SK-N-SH (cell line): ENCODE results near the gene PAM. TPM values are rescaled to one million over a fixed set of nuclear protein-coding genes. Genes with fewer than 3 reads are reported as not detected.

ENCODE experiments used
- CTCF ChIA-PET: fragments of 300-600, 350-600 bp; formaldehyde crosslinking; extraction: SDS; loops from one replicate; lab custom pipeline; 2021; lab: Yijun Ruan, JAX
- POLR2A ChIA-PET: fragments of 350-600 bp; sonication (Branson Sonifier 250); formaldehyde crosslinking; extraction: SDS; loops from one replicate; lab custom pipeline; 2020; ENCODE audit warnings: antibody characterized with exemption, inconsistent platforms; lab: Yijun Ruan, JAX
- DNase-seq: peaks from one replicate; pipeline ENCODE4 v3.0.0; 2012
- H2AFZ ChIP-seq: fragments of 200-600 bp; sonication (generic); 2 replicates; pipeline ENCODE4 v1.8.1; 2016; ENCODE audit warnings: antibody characterized with exemption, mild to moderate bottlenecking, low read depth
- H3F3A ChIP-seq: fragments of 200-600 bp; sonication (generic); replicated peaks from 2 replicates; pipeline ENCODE3; 2016; ENCODE audit warnings: antibody characterized with exemption, mild to moderate bottlenecking; ENCODE audit not compliant: insufficient read depth
- H3K27ac ChIP-seq, 2 experiments: fragments of 200-500 bp in 1 of 2; fragments of 200-600 bp in 1 of 2; sonication (Bioruptor generic) in 1 of 2; sonication (generic), shearing (Covaris generic) in 1 of 2; 2 replicates each; pipeline versions ENCODE4 v1.5.1 to v1.6.1; 2014 to 2016; ENCODE audit warnings: low read depth in 2 of 2, inconsistent platforms in 1 of 2, low read length in 1 of 2, mild to moderate bottlenecking in 1 of 2, mixed read lengths in 1 of 2
- H3K27me3 ChIP-seq: fragments of 200-600 bp; sonication (generic), shearing (Covaris generic); 2 replicates; pipeline ENCODE4 v1.6.1; 2016; ENCODE audit warnings: mixed run types; ENCODE audit not compliant: insufficient read depth
- H3K36me3 ChIP-seq, 2 experiments: fragments of 200-500 bp in 1 of 2; fragments of 200-600 bp in 1 of 2; sonication (Bioruptor generic) in 1 of 2; sonication (generic) in 1 of 2; replicated peaks in 1 of 2; 2 replicates each; pipeline versions ENCODE3 to v1.5.1; 2014 to 2016; ENCODE audit warnings: low read length in 1 of 2, mild to moderate bottlenecking in 1 of 2; ENCODE audit not compliant: insufficient read depth in 2 of 2, control insufficient read depth in 1 of 2
- H3K4me1 ChIP-seq, 2 experiments: fragments of 200-500 bp in 1 of 2; fragments of 200-600 bp in 1 of 2; sonication (Bioruptor generic) in 1 of 2; sonication (generic), shearing (Covaris generic) in 1 of 2; 2 replicates each; pipeline versions ENCODE4 v1.5.1 to v1.6.1; 2014 to 2016; ENCODE audit warnings: low read depth in 1 of 2, low read length in 1 of 2, mixed run types in 1 of 2; ENCODE audit not compliant: insufficient read depth in 2 of 2, control insufficient read depth in 1 of 2
- H3K4me2 ChIP-seq: fragments of 200-600 bp; sonication (generic), shearing (Covaris generic); 2 replicates; pipeline ENCODE4 v1.6.1; 2017; ENCODE audit warnings: mixed run types
- H3K4me3 ChIP-seq, 2 experiments: fragments of 200-500 bp in 1 of 2; fragments of 200-600 bp in 1 of 2; sonication (Bioruptor generic) in 1 of 2; sonication (generic), shearing (Covaris generic) in 1 of 2; 2 replicates each; pipeline versions ENCODE4 v1.5.1 to v1.8.1; 2014 to 2016; ENCODE audit warnings: low read depth in 2 of 2, inconsistent platforms in 1 of 2, low read length in 1 of 2, mild to moderate bottlenecking in 1 of 2, mixed read lengths in 1 of 2, moderate library complexity in 1 of 2
- H3K79me2 ChIP-seq: fragments of 200-600 bp; sonication (generic); 2 replicates; pipeline ENCODE4 v1.8.1; 2017; ENCODE audit warnings: mild to moderate bottlenecking; ENCODE audit not compliant: insufficient read depth
- H3K9ac ChIP-seq: fragments of 200-600 bp; sonication (generic); 2 replicates; pipeline ENCODE4 v1.6.1; 2017; ENCODE audit warnings: mixed run types
- H3K9me2 ChIP-seq: fragments of 200-600 bp; sonication (generic); 2 replicates; pipeline ENCODE4 v1.6.1; 2017; ENCODE audit warnings: mixed run types
- H3K9me3 ChIP-seq: fragments of 200-600 bp; sonication (generic); 2 replicates; pipeline ENCODE4 v1.6.1; 2017; ENCODE audit warnings: mixed run types, mild to moderate bottlenecking, moderate library complexity
- H4K20me1 ChIP-seq: fragments of 200-600 bp; sonication (generic); 2 replicates; pipeline ENCODE4 v1.6.1; 2017; ENCODE audit warnings: mild to moderate bottlenecking, mixed run types; ENCODE audit not compliant: insufficient read depth
- CTCF ChIP-seq: fragments of 200-600 bp; sonication (generic); IDR thresholded peaks from 2 replicates; pipeline ENCODE4 v1.6.1; 2017; ENCODE audit warnings: antibody characterized with exemption, mild to moderate bottlenecking, moderate library complexity
- ELF1 ChIP-seq: IDR thresholded peaks from 2 replicates; pipeline ENCODE4 v1.4.0; 2012
- EP300 ChIP-seq, 2 experiments: IDR thresholded peaks; 2 replicates each; pipeline versions ENCODE4 v1.4.0 to v1.6.1; 2012; ENCODE audit warnings: borderline replicate concordance in 1 of 2, low read depth in 1 of 2, low read length in 1 of 2
- FOXJ3 ChIP-seq: sonication (generic); formaldehyde crosslinking; IDR thresholded peaks from 2 replicates; pipeline ENCODE4 v1.5.1; 2020; ENCODE audit warnings: mild to moderate bottlenecking, missing genetic modification reagents
- FOXM1 ChIP-seq: IDR thresholded peaks from 2 replicates; pipeline ENCODE4 v1.4.0; 2012; ENCODE audit warnings: low read depth, mild to moderate bottlenecking
- GABPA ChIP-seq: IDR thresholded peaks from 2 replicates; pipeline ENCODE4 v1.4.0; 2012; ENCODE audit warnings: low read depth, mild to moderate bottlenecking
- GATA2 ChIP-seq: sonication (generic); formaldehyde crosslinking; IDR thresholded peaks from 2 replicates; pipeline ENCODE4 v1.5.0; 2020; ENCODE audit warnings: mild to moderate bottlenecking, missing genetic modification reagents
- IRF3 ChIP-seq: fragments of 150-350 bp; IDR thresholded peaks from 2 replicates; pipeline ENCODE4 v1.6.1; 2016; ENCODE audit warnings: mild to moderate bottlenecking, low read depth, low read length
- MAX ChIP-seq: IDR thresholded peaks from 2 replicates; pipeline ENCODE4 v1.4.0; 2012; ENCODE audit warnings: low read depth
- NFIC ChIP-seq: IDR thresholded peaks from 2 replicates; pipeline ENCODE4 v1.4.0; 2012; ENCODE audit warnings: borderline replicate concordance
- NRF1 ChIP-seq: IDR thresholded peaks from 2 replicates; pipeline ENCODE4 v1.6.1; 2012; ENCODE audit warnings: low read depth, mild to moderate bottlenecking, low read length
- PBX3 ChIP-seq: IDR thresholded peaks from 2 replicates; pipeline ENCODE4; 2012
- POLR2AphosphoS5 ChIP-seq: IDR thresholded peaks from 2 replicates; pipeline ENCODE4 v1.6.1; 2012; ENCODE audit warnings: low read depth, low read length
- RAD21 ChIP-seq: IDR thresholded peaks from 2 replicates; pipeline ENCODE4 v1.6.1; 2012; ENCODE audit warnings: mild to moderate bottlenecking, low read length
- RCOR1 ChIP-seq: fragments of 150-350 bp; IDR thresholded peaks from 2 replicates; pipeline ENCODE4 v1.6.1; 2017; ENCODE audit warnings: antibody characterized with exemption, low read length
- REST ChIP-seq: IDR thresholded peaks from 2 replicates; pipeline ENCODE4 v1.6.1; 2012; ENCODE audit warnings: mild to moderate bottlenecking, low read depth, low read length, moderate library complexity
- RXRA ChIP-seq: IDR thresholded peaks from 2 replicates; pipeline ENCODE4 v1.4.0; 2012; ENCODE audit warnings: low read depth, mild to moderate bottlenecking, borderline replicate concordance
- SMC3 ChIP-seq: IDR thresholded peaks from 2 replicates; pipeline ENCODE4 v1.6.1; 2012; ENCODE audit warnings: low read depth, low read length, improper control_type of control experiment
- TCF12 ChIP-seq: IDR thresholded peaks from 2 replicates; pipeline ENCODE4 v1.4.0; 2012
- YY1 ChIP-seq: IDR thresholded peaks from 2 replicates; pipeline ENCODE4 v1.4.0; 2012; ENCODE audit warnings: low read depth, mild to moderate bottlenecking
- WGBS: methylation state at CpG from one replicate; pipeline ENCODE4 v1.1.6; 2017; ENCODE audit warnings: low lambda C conversion rate; 5-methylcytosine and 5-hydroxymethylcytosine counted together
- polyA plus RNA-seq, 3 experiments: library from polyadenylated mRNA; depleted of rRNA; stranded (reverse); fragments of >200 nt; gene quantifications; 2 replicates each; pipeline ENCODE4 v1.2.3, GENCODE V29; 2012

PAM gene
- polyA plus RNA-seq, 1 of the 3 experiments (the other 2 are of a cell fraction) = 507 TPM

GRCh38 chr5:102713278-102713677 lies 41.8 kb upstream of the PAM start:
- Histone ChIP-seq H3K4me1 (peaks cover 0 to 7% of the 10 kb centered on the region in 2 experiments; a peak in 1 of 4 replicates), H3K36me3 (no peaks in the 10 kb centered on the region), H3K9me2 (no peaks in the 10 kb centered on the region), H3K4me2 (no peak overlapping the region), H3K9ac (no peak overlapping the region), H3K79me2 (no peaks in the 10 kb centered on the region), H4K20me1 (no peaks in the 10 kb centered on the region), H3K4me3 (no peak overlapping the region), H3F3A (no peaks in the 10 kb centered on the region), H2AFZ (no peak overlapping the region), H3K9me3 (no peaks in the 10 kb centered on the region)
- ChIA-PET CTCF (no interaction called here), POLR2A (no interaction called here)
- whole genome bisulfite sequencing = 93% methylated on average over 2 of the region's 2 CpGs
- no peak for TF ChIP-seq RCOR1
- TF ChIP-seq NFIC = no peak
- TF ChIP-seq RXRA = no peak
- TF ChIP-seq GABPA = no peak
- no peak for TF ChIP-seq YY1
- no peak for TF ChIP-seq POLR2AphosphoS5
- no peak for TF ChIP-seq SMC3
- no peak for TF ChIP-seq NRF1
- TF ChIP-seq RAD21 = no peak
- no peak for TF ChIP-seq PBX3
- TF ChIP-seq FOXJ3 (CRISPR knock-in tag) = no peak
- no peak for TF ChIP-seq EP300 (IDR thresholded peaks at IDR 0.05; ENCODE audit: borderline replicate concordance in 1 of 2, low read depth in 1 of 2, low read length in 1 of 2)
- no peak for TF ChIP-seq MAX
- TF ChIP-seq, all 33 proteins: peak for 0
- DNase-seq = no peak
- Histone ChIP-seq H3K27me3 (no peaks in the 10 kb centered on the region), H3K27ac (no peak overlapping the region)

- peaks cover 0 to 7% of the 10 kb centered on the region in 2 experiments; a peak in 1 of 4 replicates for H3K4me1 ChIP-seq
- TF ChIP-seq RCOR1 (no peak), MAX (no peak), NFIC (no peak), EP300 (IDR thresholded peaks at IDR 0.05; ENCODE audit: borderline replicate concordance in 1 of 2, low read depth in 1 of 2, low read length in 1 of 2) (no peak), REST (no peak), CTCF (no peak), NRF1 (no peak), RAD21 (no peak), GATA2 (CRISPR knock-in tag) (no peak), TCF12 (no peak), POLR2AphosphoS5 (no peak), ELF1 (no peak), IRF3 (no peak), GABPA (no peak), FOXJ3 (CRISPR knock-in tag) (no peak), FOXM1 (no peak)
Measured at GRCh38 chr5:102713682-102714231, 41.3 kb upstream of the PAM start.

More at GRCh38 chr5:102713682-102714231, 41.3 kb upstream of the PAM start:
- ChIA-PET POLR2A (no interaction called here), CTCF (no interaction called here)
- Histone ChIP-seq H3K9me3 (no peaks in the 10 kb centered on the region), H3K9ac (no peak overlapping the region), H3K36me3 (no peaks in the 10 kb centered on the region), H3K27me3 (no peaks in the 10 kb centered on the region), H3K4me2 (no peak overlapping the region), H3K27ac (no peak overlapping the region), H3K4me3 (no peak overlapping the region), H3K9me2 (no peaks in the 10 kb centered on the region), H3K79me2 (no peaks in the 10 kb centered on the region), H3F3A (no peaks in the 10 kb centered on the region), H2AFZ (no peak overlapping the region), H4K20me1 (no peaks in the 10 kb centered on the region)
- no peak for DNase-seq
- 91% methylated on average over 6 of the region's 6 CpGs for WGBS
